Endothelial cell of umbilical vein (primary cell): ENCODE measurements around the gene RAPGEF3. TPM values are rescaled to one million over a fixed set of nuclear protein-coding genes. Genes with fewer than 3 reads are reported as not detected.

Experiments used
- BruUV-seq: library from RNA; stranded (reverse); fragments of 400-500 nt; replicated peaks from 2 replicates; lab custom pipeline; 2021; lab: Mats Ljungman, UMichigan
- CTCF ChIA-PET: fragments of 300-600, 350-600 bp; sonication (Branson Sonifier 250); formaldehyde crosslinking; loops from one replicate; lab custom pipeline; 2021; ENCODE audit warnings: antibody characterized with exemption, inconsistent platforms; lab: Charles Lee
- POLR2A ChIA-PET: fragments of 300-600, 350-600 bp; sonication (Branson Sonifier 250); formaldehyde crosslinking; loops from one replicate; lab custom pipeline; 2021; ENCODE audit warnings: antibody characterized with exemption, inconsistent platforms; lab: Charles Lee
- DNase-seq: peaks from one replicate; pipeline ENCODE4 v3.0.0-alpha.2; 2011; ENCODE audit warnings: low read depth, low spot score
- FAIRE-seq: peaks from 2 replicates; lab custom pipeline; 2011; peaks lifted over from hg19 to GRCh38; lab: Jason Lieb, UNC
- H2AFZ ChIP-seq: 2 replicates; pipeline ENCODE4 v1.6.0; 2012; ENCODE audit warnings: low read depth, low read length, control low read depth, inconsistent platforms
- H3K27ac ChIP-seq: 2 replicates; pipeline ENCODE4 v1.5.1; 2011; ENCODE audit warnings: low read depth, mild to moderate bottlenecking, control low read depth, low read length, moderate library complexity; ENCODE audit not compliant: insufficient read depth
- H3K27me3 ChIP-seq, 2 experiments: 2 replicates each; pipeline versions ENCODE4 v1.6.0 to v1.6.1; 2011; ENCODE audit warnings: low read length in 2 of 2, mixed read lengths in 1 of 2; ENCODE audit not compliant: control insufficient read depth in 2 of 2, insufficient read depth in 2 of 2
- H3K36me3 ChIP-seq, 2 experiments: 2 replicates in 1 of 2; 3 replicates in 1 of 2; pipeline ENCODE4 v1.5.1; 2011; ENCODE audit warnings: low read length in 2 of 2, mild to moderate bottlenecking in 1 of 2, moderate library complexity in 1 of 2; ENCODE audit not compliant: control insufficient read depth in 2 of 2, insufficient read depth in 2 of 2; ENCODE audit errors: extremely low read depth in 1 of 2
- H3K4me1 ChIP-seq: 3 replicates; pipeline ENCODE4 v1.5.1; 2011; ENCODE audit warnings: mild to moderate bottlenecking, low read length; ENCODE audit not compliant: control insufficient read depth, insufficient read depth; ENCODE audit errors: extremely low read depth
- H3K4me2 ChIP-seq: 2 replicates; pipeline ENCODE4 v1.6.1; 2011; ENCODE audit warnings: low read length, control low read depth, mixed read lengths; ENCODE audit not compliant: insufficient read depth
- H3K4me3 ChIP-seq, 3 experiments: fragments of 200-600 bp in 1 of 3; sonication (generic), shearing (Covaris generic) in 1 of 3; replicated peaks in 1 of 3; 2 replicates each; pipeline ENCODE4 v1.5.1; 2011 to 2016; ENCODE audit warnings: control low read depth in 3 of 3, low read length in 3 of 3, mild to moderate bottlenecking in 2 of 3, inconsistent platforms in 1 of 3, low read depth in 1 of 3, moderate library complexity in 1 of 3; ENCODE audit not compliant: insufficient read depth in 1 of 3
- H3K79me2 ChIP-seq: 2 replicates; pipeline ENCODE4 v1.6.0; 2012; ENCODE audit warnings: low read length, inconsistent platforms; ENCODE audit not compliant: control insufficient read depth, insufficient read depth
- H3K9ac ChIP-seq: replicated peaks from 2 replicates; pipeline ENCODE3; 2011; ENCODE audit warnings: low read length, control low read depth; ENCODE audit not compliant: insufficient read depth; ENCODE audit errors: extremely low read depth
- H3K9me1 ChIP-seq: replicated peaks from 3 replicates; pipeline ENCODE4 v1.6.0; 2011; ENCODE audit warnings: mild to moderate bottlenecking, low read length; ENCODE audit not compliant: control insufficient read depth, insufficient read depth; ENCODE audit errors: extremely low read depth
- H3K9me3 ChIP-seq: replicated peaks from 2 replicates; pipeline ENCODE4 v1.5.1; 2012; ENCODE audit warnings: low read length, inconsistent platforms; ENCODE audit not compliant: control insufficient read depth, insufficient read depth
- H4K20me1 ChIP-seq: replicated peaks from 2 replicates; pipeline ENCODE3; 2011; ENCODE audit warnings: mild to moderate bottlenecking, low read length; ENCODE audit not compliant: control insufficient read depth, insufficient read depth; ENCODE audit errors: extremely low read depth
- EZH2 ChIP-seq: IDR thresholded peaks from 2 replicates; pipeline ENCODE4 v1.6.1; 2012; ENCODE audit warnings: borderline replicate concordance, low read depth, mild to moderate bottlenecking, moderate library complexity, low read length, inconsistent platforms; ENCODE audit not compliant: severe bottlenecking
- FOS ChIP-seq: IDR thresholded peaks from 2 replicates; pipeline ENCODE4 v1.6.1; 2011; ENCODE audit warnings: mild to moderate bottlenecking, low read length, moderate library complexity, borderline replicate concordance; ENCODE audit not compliant: insufficient read depth
- GATA2 ChIP-seq: IDR thresholded peaks from 2 replicates; pipeline ENCODE4 v1.7.0; 2011; ENCODE audit warnings: low read depth, mild to moderate bottlenecking, moderate library complexity, mixed read lengths, low read length; ENCODE audit not compliant: insufficient read length, insufficient read depth
- JUN ChIP-seq: IDR thresholded peaks from 2 replicates; pipeline ENCODE4 v1.6.1; 2011; ENCODE audit warnings: borderline replicate concordance, low read depth; ENCODE audit not compliant: insufficient read length, insufficient read depth
- MYC ChIP-seq: IDR thresholded peaks from one replicate; pipeline ENCODE4 v1.6.1; 2011; ENCODE audit warnings: mild to moderate bottlenecking, low read depth, low read length
- POLR2A ChIP-seq: IDR thresholded peaks from 2 replicates; pipeline ENCODE4 v1.6.1; 2012; ENCODE audit warnings: low read depth, mild to moderate bottlenecking, control low read depth, low read length
- POLR2AphosphoS5 ChIP-seq: IDR thresholded peaks from 2 replicates; pipeline ENCODE4 v1.6.1; 2012; ENCODE audit warnings: low read depth, mild to moderate bottlenecking, control low read depth, low read length, moderate library complexity; ENCODE audit not compliant: insufficient read depth
- dilution Hi-C: fragments of 300-500 bp; cut with MboI; formaldehyde crosslinking; loops from one replicate; pipeline ENCODE4 v1.15.0; 2019; ENCODE audit warnings: low sequenced_read_pairs; ENCODE audit not compliant: extremely low pct_ligation_motif_present
- intact Hi-C: fragments of 100-400 bp; cut with micrococcal nuclease; formaldehyde crosslinking; loops from one replicate; pipeline ENCODE4 v1.10.0; 2022
- polyA plus RNA-seq, 4 experiments: library from polyadenylated mRNA; depleted of rRNA in 3 of 4; stranded (reverse) in 3 of 4; unstranded in 1 of 4; fragments of >200 nt; gene quantifications; 2 replicates each; pipeline versions ENCODE4 v1.2.1 to v1.2.3, GENCODE V29; 2011 to 2012; ENCODE audit warnings: missing spikeins in 1 of 4
- total RNA-seq: library from RNA; stranded (reverse); gene quantifications from 2 replicates; pipeline ENCODE4 v1.2.3, GENCODE V29; 2021
- TF ChIP-seq, protein P1 (sequence below): IDR thresholded peaks from 2 replicates; pipeline ENCODE4 v1.6.1; 2011; ENCODE audit not compliant: insufficient read depth, insufficient read length
- TF ChIP-seq, protein P2 (sequence below), 2 donors: IDR thresholded peaks; 1 replicate in 1 of 2; 2 replicates in 1 of 2; pipeline ENCODE4 v1.5.1; 2011; ENCODE audit warnings: low read length in 2 of 2, mild to moderate bottlenecking in 2 of 2, moderate library complexity in 2 of 2, control low read depth in 1 of 2, inconsistent platforms in 1 of 2, low read depth in 1 of 2; ENCODE audit not compliant: insufficient read depth in 1 of 2; ENCODE audit errors: extremely low read depth in 1 of 2

The RAPGEF3 gene
- total and polyA plus RNA-seq, 2 donors (not counting 3 experiments of a cell fraction or from before 2014, with no cell fraction given): 34.5 to 55.1 TPM

DNA sequence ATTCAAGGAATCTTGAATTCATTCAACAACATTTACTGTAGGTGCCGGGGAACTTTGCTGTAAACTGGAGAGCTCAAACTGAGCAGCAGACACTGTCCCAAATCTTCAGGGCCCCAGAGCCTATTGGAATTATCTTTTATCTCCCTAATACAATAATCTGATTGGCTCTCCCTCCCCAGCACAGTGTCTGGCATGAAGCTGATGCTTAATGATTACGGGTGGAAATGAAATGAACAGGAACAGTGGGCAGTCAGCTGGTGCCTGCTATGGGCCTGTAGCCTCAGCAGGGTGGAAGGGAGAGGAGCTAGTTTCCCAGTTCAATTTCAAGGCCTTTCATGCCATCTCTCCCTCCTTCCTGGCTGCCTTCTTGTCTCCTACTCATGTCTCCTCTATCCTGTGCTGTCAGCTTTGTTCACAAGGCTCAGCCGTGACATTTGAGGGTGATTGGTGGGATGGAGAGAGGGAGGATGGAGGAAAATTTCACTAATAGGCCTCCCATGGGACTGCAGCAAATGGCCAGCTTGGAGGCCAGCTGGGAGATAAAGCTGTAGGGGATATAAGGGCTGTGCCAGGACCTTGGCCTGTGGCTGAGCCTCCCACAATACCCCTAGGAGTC lies 4.3 kb upstream of the RAPGEF3 start:
- Histone ChIP-seq H3K4me2 (no peak overlapping the region), H3K36me3 (no peaks in the 10 kb centered on the region), H4K20me1 (no peaks in the 10 kb centered on the region), H3K4me1 (peaks cover 19% of the 10 kb centered on the region), H2AFZ (no peak overlapping the region), H3K9me1 (no peaks in the 10 kb centered on the region), H3K4me3 (no peak overlapping the region), H3K79me2 (peaks cover 6% of the 10 kb centered on the region), H3K9ac (no peak overlapping the region), H3K27ac (no peak overlapping the region), H3K27me3 (no peaks in the 10 kb centered on the region), H3K9me3 (no peaks in the 10 kb centered on the region)
- DNase-seq (no peak), FAIRE-seq (peak; percentile 18)
- POLR2A ChIA-PET: no interaction called here
- CTCF ChIA-PET: interaction anchor here (0.8 to 2.2 kb wide), 5 partner anchors 19 to 111 kb away, joined by 3 to 15 read pairs (median 5); no protein-coding TSS in a partner anchor
- no peak for TF ChIP-seq POLR2AphosphoS5
- TF ChIP-seq JUN: no peak
- TF ChIP-seq, protein P1, sequence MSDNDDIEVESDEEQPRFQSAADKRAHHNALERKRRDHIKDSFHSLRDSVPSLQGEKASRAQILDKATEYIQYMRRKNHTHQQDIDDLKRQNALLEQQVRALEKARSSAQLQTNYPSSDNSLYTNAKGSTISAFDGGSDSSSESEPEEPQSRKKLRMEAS: no peak
- TF ChIP-seq FOS: no peak
- no peak for TF ChIP-seq GATA2
- no peak for TF ChIP-seq MYC
- no peak for TF ChIP-seq POLR2A
- TF ChIP-seq, protein P2, sequence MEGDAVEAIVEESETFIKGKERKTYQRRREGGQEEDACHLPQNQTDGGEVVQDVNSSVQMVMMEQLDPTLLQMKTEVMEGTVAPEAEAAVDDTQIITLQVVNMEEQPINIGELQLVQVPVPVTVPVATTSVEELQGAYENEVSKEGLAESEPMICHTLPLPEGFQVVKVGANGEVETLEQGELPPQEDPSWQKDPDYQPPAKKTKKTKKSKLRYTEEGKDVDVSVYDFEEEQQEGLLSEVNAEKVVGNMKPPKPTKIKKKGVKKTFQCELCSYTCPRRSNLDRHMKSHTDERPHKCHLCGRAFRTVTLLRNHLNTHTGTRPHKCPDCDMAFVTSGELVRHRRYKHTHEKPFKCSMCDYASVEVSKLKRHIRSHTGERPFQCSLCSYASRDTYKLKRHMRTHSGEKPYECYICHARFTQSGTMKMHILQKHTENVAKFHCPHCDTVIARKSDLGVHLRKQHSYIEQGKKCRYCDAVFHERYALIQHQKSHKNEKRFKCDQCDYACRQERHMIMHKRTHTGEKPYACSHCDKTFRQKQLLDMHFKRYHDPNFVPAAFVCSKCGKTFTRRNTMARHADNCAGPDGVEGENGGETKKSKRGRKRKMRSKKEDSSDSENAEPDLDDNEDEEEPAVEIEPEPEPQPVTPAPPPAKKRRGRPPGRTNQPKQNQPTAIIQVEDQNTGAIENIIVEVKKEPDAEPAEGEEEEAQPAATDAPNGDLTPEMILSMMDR (IDR thresholded peaks at IDR 0.05; ENCODE audit: extremely low read depth in 1 of 2, insufficient read depth in 1 of 2, low read depth in 1 of 2, low read length in 2 of 2): no peak
- TF ChIP-seq EZH2: no peak
- dilution Hi-C loops (no loop called here), intact Hi-C loops (no loop called here)
- no TSS peak for BruUV-seq
